Upper lobe of left lung (tissue), 4 donors: ENCODE data around the gene RTL1.

Experiments
- EP300 ChIP-seq, 4 donors: sonication (generic); formaldehyde crosslinking; IDR thresholded peaks; one replicate each; pipeline ENCODE4 v1.5.1; 2017; ENCODE audit warnings: antibody characterized with exemption in 4 of 4, control low read depth in 2 of 4
- POLR2A ChIP-seq, 4 donors: fragments of 450-650 bp; IDR thresholded peaks; one replicate each; pipeline ENCODE4 v1.5.1; 2016 to 2017; ENCODE audit warnings: antibody characterized with exemption in 4 of 4, mild to moderate bottlenecking in 2 of 4
- TF ChIP-seq, protein P1 (sequence below), 6 experiments: fragments of 450-650 bp in 4 of 6; fragments of 200-600 bp in 2 of 6; sonication (generic) in 2 of 6; IDR thresholded peaks; one replicate each; pipeline ENCODE4 v1.5.1; 2016 to 2019; ENCODE audit warnings: antibody characterized with exemption in 6 of 6

GRCh38 chr14:100832311-100832960 lies 71.1 kb downstream of the RTL1 start:
- TF ChIP-seq, protein P1, sequence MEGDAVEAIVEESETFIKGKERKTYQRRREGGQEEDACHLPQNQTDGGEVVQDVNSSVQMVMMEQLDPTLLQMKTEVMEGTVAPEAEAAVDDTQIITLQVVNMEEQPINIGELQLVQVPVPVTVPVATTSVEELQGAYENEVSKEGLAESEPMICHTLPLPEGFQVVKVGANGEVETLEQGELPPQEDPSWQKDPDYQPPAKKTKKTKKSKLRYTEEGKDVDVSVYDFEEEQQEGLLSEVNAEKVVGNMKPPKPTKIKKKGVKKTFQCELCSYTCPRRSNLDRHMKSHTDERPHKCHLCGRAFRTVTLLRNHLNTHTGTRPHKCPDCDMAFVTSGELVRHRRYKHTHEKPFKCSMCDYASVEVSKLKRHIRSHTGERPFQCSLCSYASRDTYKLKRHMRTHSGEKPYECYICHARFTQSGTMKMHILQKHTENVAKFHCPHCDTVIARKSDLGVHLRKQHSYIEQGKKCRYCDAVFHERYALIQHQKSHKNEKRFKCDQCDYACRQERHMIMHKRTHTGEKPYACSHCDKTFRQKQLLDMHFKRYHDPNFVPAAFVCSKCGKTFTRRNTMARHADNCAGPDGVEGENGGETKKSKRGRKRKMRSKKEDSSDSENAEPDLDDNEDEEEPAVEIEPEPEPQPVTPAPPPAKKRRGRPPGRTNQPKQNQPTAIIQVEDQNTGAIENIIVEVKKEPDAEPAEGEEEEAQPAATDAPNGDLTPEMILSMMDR (IDR thresholded peaks at IDR 0.05) = no peak
- TF ChIP-seq EP300 (IDR thresholded peaks at IDR 0.05) (no peak), POLR2A (IDR thresholded peaks at IDR 0.05) (no peak)
